ENCODE data around the gene VIL1. TPM values are rescaled to one million over a fixed set of nuclear protein-coding genes. Genes with fewer than 3 reads are reported as not detected.

Gene VIL1
- total and polyA plus RNA-seq, 2 of the 13 experiments (the other 11 are each of a cell fraction or from before 2014, with no cell fraction given) = 287 to 301 TPM

DNA sequence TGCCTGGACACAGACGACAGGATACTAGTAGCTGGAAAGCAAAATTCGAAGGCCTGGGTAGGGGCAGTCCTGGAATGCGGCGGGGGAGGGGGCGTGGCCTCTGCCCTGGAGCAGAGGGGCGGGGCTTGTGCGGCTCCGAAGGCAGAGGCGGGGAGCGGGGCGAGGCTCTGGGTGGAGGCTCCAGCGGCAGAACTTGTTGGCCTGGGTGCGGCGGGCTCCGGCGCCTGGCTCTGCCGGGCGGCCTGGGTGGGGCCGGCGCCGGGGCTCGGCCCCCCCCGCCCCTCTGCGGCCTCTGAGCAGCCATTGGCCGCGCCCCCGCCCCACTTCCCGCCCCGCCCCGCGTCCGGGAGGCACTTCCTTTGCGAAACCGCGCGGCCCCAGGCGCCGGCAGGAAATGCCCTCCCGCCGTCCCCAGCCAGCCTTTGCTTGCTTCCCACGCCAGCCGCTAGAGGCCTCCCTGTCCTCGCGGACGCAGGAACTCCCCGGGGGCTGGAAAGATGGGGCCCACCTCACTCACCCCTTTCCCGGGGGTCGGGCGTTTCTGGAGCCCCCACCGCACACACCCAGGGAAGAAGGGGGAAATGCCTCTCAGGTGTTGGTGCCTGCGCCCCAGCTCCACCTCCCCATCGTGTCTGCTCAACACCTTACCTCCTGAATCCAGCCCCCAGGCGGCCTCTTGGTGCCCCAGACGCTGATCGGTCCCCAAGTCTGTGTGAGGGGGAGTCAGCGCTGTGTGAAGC lies 12.5 kb upstream of the VIL1 start (continued):
- peak; percentile 87 for TF ChIP-seq JARID2 (CRISPR knock-in tag; IDR thresholded peaks at IDR 0.05; ENCODE audit: insufficient replicate concordance)
- 0 out of 2 replicates have a peak, but pooled peaks have one; percentile 33 for TF ChIP-seq MIER2 (CRISPR knock-in tag; IDR thresholded peaks at IDR 0.05)
- TF ChIP-seq DR1 (CRISPR knock-in tag; IDR thresholded peaks at IDR 0.05) = peak; percentile 30; the same call in 1 of the 2 replicates
- peak; percentile 9; the same call in 1 of the 2 replicates for TF ChIP-seq ZNF639 (CRISPR knock-in tag; conservative IDR thresholded peaks at IDR 0.05)
- TF ChIP-seq, protein P1, sequence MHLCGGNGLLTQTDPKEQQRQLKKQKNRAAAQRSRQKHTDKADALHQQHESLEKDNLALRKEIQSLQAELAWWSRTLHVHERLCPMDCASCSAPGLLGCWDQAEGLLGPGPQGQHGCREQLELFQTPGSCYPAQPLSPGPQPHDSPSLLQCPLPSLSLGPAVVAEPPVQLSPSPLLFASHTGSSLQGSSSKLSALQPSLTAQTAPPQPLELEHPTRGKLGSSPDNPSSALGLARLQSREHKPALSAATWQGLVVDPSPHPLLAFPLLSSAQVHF (CRISPR knock-in tag; IDR thresholded peaks at IDR 0.05) = no peak; the same call in 1 of the 2 replicates
- TF ChIP-seq SP140L (CRISPR knock-in tag; IDR thresholded peaks at IDR 0.05; ENCODE audit: borderline replicate concordance) = peak; percentile 94
- 0 out of 2 replicates have a peak, but pooled peaks have one; percentile 70 for TF ChIP-seq STAT6 (CRISPR knock-in tag; IDR thresholded peaks at IDR 0.05; ENCODE audit: borderline replicate concordance)
- TF ChIP-seq SSRP1 (CRISPR knock-in tag; IDR thresholded peaks at IDR 0.05) = no peak; the same call in 1 of the 2 replicates
- TF ChIP-seq SMYD3 (CRISPR knock-in tag; IDR thresholded peaks at IDR 0.05) = no peak
- no peak for TF ChIP-seq CCAR2 (optimal IDR thresholded peaks at IDR 0.05; ENCODE audit: low read depth, low read length)
- TF ChIP-seq ZFY (CRISPR knock-in tag; IDR thresholded peaks at IDR 0.05) = peak; percentile 76
- no peak for TF ChIP-seq ZNF10 (CRISPR knock-in tag; IDR thresholded peaks at IDR 0.05; ENCODE audit: borderline replicate concordance, low read depth)
- TF ChIP-seq GATA4 (IDR thresholded peaks at IDR 0.05; ENCODE audit: borderline replicate concordance, low read depth) = no peak
- no peak for TF ChIP-seq MYNN (CRISPR knock-in tag; IDR thresholded peaks at IDR 0.05; ENCODE audit: low read depth)
- 0 out of 2 replicates have a peak, but pooled peaks have one; percentile 52 for TF ChIP-seq ZSCAN21 (CRISPR knock-in tag; IDR thresholded peaks at IDR 0.05; ENCODE audit: borderline replicate concordance)
- peak; percentile 63; the same call in 1 of the 2 replicates for TF ChIP-seq ZNF574 (CRISPR knock-in tag; IDR thresholded peaks at IDR 0.05)
- no peak for TF ChIP-seq ZZZ3 (CRISPR knock-in tag; IDR thresholded peaks at IDR 0.05; ENCODE audit: borderline replicate concordance)
- TF ChIP-seq KLF13 (CRISPR knock-in tag; IDR thresholded peaks at IDR 0.05) = no peak; the same call in 1 of the 2 replicates
- TF ChIP-seq, protein P2, sequence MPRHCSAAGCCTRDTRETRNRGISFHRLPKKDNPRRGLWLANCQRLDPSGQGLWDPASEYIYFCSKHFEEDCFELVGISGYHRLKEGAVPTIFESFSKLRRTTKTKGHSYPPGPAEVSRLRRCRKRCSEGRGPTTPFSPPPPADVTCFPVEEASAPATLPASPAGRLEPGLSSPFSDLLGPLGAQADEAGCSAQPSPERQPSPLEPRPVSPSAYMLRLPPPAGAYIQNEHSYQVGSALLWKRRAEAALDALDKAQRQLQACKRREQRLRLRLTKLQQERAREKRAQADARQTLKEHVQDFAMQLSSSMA (CRISPR knock-in tag; IDR thresholded peaks at IDR 0.05) = no peak
- no peak for TF ChIP-seq NFIC (IDR thresholded peaks at IDR 0.05; ENCODE audit: low read length)

Measured in HepG2 (cell line).